GM10266 (cell line): ENCODE results near the gene FAXC.

Experiments used
- DNase-seq: peaks from one replicate; pipeline ENCODE4 v3.0.0; 2012; ENCODE audit errors: extremely low spot score
- TF ChIP-seq, protein P1 (sequence below): IDR thresholded peaks from 2 replicates; pipeline ENCODE4 v1.5.1; 2012; ENCODE audit warnings: mild to moderate bottlenecking, low read depth; ENCODE audit not compliant: control insufficient read depth, insufficient read depth; ENCODE audit errors: missing control alignments

Gene FAXC

DNA sequence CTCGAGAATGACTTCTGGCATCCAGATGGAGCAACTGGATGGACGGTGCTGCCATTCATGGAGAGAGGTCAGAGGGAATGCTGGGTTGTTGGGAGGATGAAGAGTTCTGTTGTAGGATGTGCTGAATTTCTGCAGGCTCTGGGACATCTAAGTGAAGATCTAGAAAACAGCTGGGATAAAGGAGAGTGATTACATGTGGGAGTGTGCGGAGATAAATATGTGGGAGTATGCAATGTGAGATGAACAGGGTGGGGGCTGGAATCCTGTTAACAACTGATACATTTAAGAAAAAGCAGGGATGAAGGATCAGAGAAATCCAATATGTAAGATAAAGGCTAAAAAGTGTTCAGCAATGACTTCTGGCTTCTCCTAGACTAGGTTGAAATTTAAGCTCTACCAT, 43.1 kb downstream of the FAXC start:
- TF ChIP-seq, protein P1, sequence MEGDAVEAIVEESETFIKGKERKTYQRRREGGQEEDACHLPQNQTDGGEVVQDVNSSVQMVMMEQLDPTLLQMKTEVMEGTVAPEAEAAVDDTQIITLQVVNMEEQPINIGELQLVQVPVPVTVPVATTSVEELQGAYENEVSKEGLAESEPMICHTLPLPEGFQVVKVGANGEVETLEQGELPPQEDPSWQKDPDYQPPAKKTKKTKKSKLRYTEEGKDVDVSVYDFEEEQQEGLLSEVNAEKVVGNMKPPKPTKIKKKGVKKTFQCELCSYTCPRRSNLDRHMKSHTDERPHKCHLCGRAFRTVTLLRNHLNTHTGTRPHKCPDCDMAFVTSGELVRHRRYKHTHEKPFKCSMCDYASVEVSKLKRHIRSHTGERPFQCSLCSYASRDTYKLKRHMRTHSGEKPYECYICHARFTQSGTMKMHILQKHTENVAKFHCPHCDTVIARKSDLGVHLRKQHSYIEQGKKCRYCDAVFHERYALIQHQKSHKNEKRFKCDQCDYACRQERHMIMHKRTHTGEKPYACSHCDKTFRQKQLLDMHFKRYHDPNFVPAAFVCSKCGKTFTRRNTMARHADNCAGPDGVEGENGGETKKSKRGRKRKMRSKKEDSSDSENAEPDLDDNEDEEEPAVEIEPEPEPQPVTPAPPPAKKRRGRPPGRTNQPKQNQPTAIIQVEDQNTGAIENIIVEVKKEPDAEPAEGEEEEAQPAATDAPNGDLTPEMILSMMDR = no peak
- DNase-seq = no peak

DNA sequence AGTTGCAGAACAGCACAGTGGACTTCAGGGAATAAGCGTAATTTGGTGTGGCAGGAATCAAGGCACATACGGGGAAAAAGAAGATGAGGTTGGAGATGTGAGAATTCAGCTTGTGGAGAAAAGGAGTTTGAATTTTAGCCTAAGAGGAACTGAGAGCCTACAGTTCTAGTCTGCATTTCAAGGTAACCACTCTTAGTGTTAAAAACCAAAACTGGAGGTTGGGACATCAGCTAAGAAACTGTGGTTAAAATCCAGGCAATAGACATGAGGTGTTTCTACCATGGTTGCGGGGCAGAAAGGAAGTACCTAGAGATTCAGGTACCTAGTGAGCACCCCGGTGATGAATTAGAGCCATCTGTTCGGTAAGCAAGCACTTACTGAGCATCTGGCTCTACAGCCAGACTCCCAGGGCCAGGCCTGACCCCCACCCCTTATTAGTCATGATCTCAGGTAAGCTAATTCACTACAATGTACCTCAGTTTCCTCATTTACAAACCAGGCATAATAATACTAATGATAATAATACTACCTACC, 44.4 kb downstream of the FAXC start:
- DNase-seq = no peak
- TF ChIP-seq, protein P1 = no peak

DNA sequence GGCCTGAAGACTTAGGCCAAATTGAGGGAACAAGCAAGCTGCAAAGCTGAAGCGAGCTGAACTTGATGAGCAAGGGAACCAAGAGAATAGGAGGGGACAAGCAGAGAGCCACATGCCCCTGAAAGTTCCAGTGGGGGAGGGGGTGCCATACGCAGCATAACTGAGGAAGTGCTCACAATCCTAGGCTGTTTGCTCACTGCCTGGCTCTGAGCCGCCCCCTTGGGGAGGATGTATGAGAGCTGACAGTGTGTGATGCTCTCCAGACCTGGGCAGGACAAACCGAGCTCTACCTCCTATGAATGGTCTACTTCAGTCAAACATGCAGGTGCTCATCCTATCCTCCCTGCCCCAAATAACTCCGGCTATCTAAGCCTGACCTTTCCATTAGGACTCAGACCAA, 52.1 kb downstream of the FAXC start:
- TF ChIP-seq, protein P1 = no peak
- no peak for DNase-seq

DNA sequence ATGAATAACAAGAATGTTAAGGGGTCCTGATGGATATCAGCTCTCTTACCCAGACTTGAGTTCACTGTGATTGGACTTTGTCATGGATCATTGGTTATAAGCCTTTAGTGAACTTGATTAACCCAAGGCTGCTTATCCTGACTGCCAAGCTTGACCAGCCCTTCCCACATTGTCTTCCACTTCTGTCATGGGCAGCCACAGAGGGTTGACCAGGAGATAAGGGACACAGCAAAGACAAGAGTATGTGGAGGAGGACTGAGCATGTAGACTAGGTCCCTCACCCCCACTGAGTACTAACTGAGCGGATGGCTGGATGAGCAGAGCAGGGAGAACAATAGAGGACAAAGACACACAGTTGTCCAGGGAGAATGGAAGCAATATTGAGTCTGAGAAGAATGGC, 52.5 kb downstream of the FAXC start:
- DNase-seq = no peak
- TF ChIP-seq, protein P1 = no peak

DNA sequence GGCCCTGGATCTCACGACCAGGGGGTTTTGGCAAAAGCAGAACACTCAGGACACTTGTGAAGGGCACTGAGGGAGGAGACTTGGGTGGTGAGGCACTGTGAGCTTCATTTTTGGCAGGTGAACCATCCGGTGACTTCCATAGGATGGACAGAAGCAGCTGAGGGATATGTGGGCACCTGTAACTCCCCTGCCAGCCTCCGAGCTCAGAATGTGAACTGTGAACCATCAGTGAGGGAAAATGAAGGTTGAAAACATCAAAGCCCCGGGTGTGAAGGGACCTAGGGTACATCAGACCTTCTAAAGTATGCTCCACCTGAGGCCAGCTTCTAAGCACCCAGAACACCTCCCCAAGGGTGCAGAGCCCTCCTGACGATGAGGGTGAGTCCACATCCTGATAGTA, 53.2 kb downstream of the FAXC start:
- TF ChIP-seq, protein P1 = no peak
- no peak for DNase-seq

DNA sequence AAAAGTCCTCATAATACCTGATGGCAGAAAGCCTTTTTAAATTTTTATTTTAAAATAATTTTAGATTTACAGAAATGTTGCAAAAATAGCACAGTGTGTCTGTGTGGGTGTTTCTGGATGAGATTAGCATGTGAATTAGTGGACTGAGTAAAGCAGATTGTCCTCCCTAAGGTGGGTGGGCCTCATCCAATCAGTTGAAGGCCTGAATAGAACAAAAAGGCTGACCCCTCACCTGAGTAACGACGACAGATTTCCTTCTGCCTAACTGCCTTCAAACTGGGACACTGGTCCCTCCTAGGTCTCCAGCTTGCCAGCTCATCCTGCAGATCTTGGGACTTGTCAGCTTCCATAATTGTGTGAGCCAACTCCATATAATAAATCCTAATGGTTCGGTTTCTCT, 54.2 kb downstream of the FAXC start:
- TF ChIP-seq, protein P1 = no peak
- no peak for DNase-seq

DNA sequence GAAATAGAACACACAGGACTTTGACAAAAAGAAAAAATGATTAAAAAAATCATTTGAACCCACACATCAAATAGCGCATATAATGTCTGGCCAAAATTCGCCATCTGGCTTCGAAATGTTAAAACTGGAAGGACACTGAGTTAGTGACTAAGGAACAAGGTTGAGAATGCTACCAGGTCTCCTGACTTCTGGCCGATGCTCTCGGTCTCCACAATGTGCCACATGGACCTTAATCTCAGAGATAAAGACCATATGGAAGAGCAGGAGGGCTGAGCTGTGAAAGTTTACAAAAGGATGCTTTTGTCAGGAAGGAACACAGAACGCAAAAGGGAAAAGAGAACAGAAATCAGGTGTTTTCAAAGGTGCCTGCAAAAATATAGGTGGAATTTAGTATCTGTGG, 54.7 kb downstream of the FAXC start:
- TF ChIP-seq, protein P1 = no peak
- no peak for DNase-seq
